ENCODE measurements around the gene TENM4. TPM values are rescaled to one million over a fixed set of nuclear protein-coding genes. Genes with fewer than 3 reads are reported as not detected.

Gene TENM4
- total and polyA plus RNA-seq, 2 of the 8 experiments (the other 6 are each of a cell fraction or from before 2014, with no cell fraction given): 3.5 to 7.2 TPM

GRCh38 chr11:78965432-78965831 lies 475.4 kb downstream of the TENM4 start:
- 79% methylated on average over 8 of the region's 8 CpGs; no CpG with 5 or more reads in 1 of the 2 experiments for WGBS, 2 experiments (ENCODE audit: extremely low coverage in 1 of 2, insufficient coverage in 1 of 2, insufficient read length in 1 of 2, insufficient replicate concordance in 2 of 2, low coverage in 1 of 2, low lambda C conversion rate in 2 of 2, missing lambda C conversion rate in 1 of 2)
- no peak overlapping the region for H4K5ac ChIP-seq (ENCODE audit: insufficient read length, low read depth, low read length)
- H2BK20ac ChIP-seq (ENCODE audit: low read length): no peak overlapping the region
- no peak overlapping the region for H3K4me3 ChIP-seq (ENCODE audit: extremely low read depth in 1 of 4, insufficient read depth in 2 of 4, low read depth in 3 of 4, low read length in 4 of 4)
- no peak for DNase-seq (ENCODE audit: low read depth in 1 of 2, low spot score in 2 of 2)
- H3K23ac ChIP-seq (ENCODE audit: insufficient read length): no peak overlapping the region
- no peaks in the 10 kb centered on the region for H3K36me3 ChIP-seq (ENCODE audit: control insufficient read depth in 2 of 4, insufficient read depth in 4 of 4, low read length in 3 of 4)
- H2BK12ac ChIP-seq (ENCODE audit: low read depth, low read length): no peak overlapping the region
- H3K4ac ChIP-seq (replicated peaks; ENCODE audit: insufficient read length, low read depth, low read length): no peak overlapping the region
- no peaks in the 10 kb centered on the region for H3K9me3 ChIP-seq (ENCODE audit: insufficient read depth in 2 of 2, low read depth in 1 of 2, low read length in 1 of 2)
- H3K14ac ChIP-seq (ENCODE audit: insufficient read length): no peak overlapping the region
- no peak overlapping the region for H3K56ac ChIP-seq (replicated peaks; ENCODE audit: insufficient read length, low read depth, low read length)
- H2AK5ac ChIP-seq (ENCODE audit: low read depth, low read length): no peak overlapping the region
- H4K20me1 ChIP-seq (replicated peaks in 1 of 2; ENCODE audit: control insufficient read depth in 1 of 2, insufficient read depth in 2 of 2, low read length in 2 of 2): no peaks in the 10 kb centered on the region
- H3K27me3 ChIP-seq (replicated peaks in 1 of 4; ENCODE audit: control insufficient read depth in 3 of 4, extremely low read depth in 1 of 4, insufficient read depth in 3 of 4, low read length in 3 of 4): peaks cover 0 to 7% (median 0%) of the 10 kb centered on the region in 4 experiments; a peak in 4 of 7 replicates
- ChIA-PET CTCF (ENCODE audit: partially characterized antibody) (interaction anchor here (0.7 to 14.6 kb wide), 8 partner anchors 9 to 316 kb away, joined by 3 to 187 read pairs (median 4); no protein-coding TSS in a partner anchor), POLR2A (ENCODE audit: partially characterized antibody) (no interaction called here)
- no peak overlapping the region for H2BK120ac ChIP-seq (replicated peaks; ENCODE audit: low read depth, low read length)
- H3K9ac ChIP-seq (replicated peaks in 1 of 4; ENCODE audit: extremely low read depth in 1 of 4, low read depth in 3 of 4, low read length in 3 of 4): no peak overlapping the region
- no peak overlapping the region for H4K8ac ChIP-seq (ENCODE audit: extremely low read depth, insufficient read depth, low read length)
- H4K91ac ChIP-seq (replicated peaks; ENCODE audit: insufficient read length, low read length): no peak overlapping the region
- no peaks in the 10 kb centered on the region for H3K79me2 ChIP-seq (ENCODE audit: control insufficient read depth in 1 of 2, insufficient read depth in 2 of 2, low read length in 2 of 2)
- no peak for FAIRE-seq
- H3K23me2 ChIP-seq (ENCODE audit: low read depth, low read length): peaks cover 4% of the 10 kb centered on the region; the same call in 1 of the 2 replicates
- no peak overlapping the region for H2BK5ac ChIP-seq (ENCODE audit: low read depth, low read length)
- no peak overlapping the region for H3K27ac ChIP-seq (ENCODE audit: low read depth, low read length)
- H3K4me1 ChIP-seq (replicated peaks in 1 of 4; ENCODE audit: control insufficient read depth in 3 of 4, insufficient read depth in 4 of 4, low read length in 3 of 4): peaks cover 2 to 6% (median 4%) of the 10 kb centered on the region in 4 experiments; a peak in 2 of 7 replicates
- H3K18ac ChIP-seq (ENCODE audit: extremely low read depth, low read length): no peak overlapping the region
- no peak overlapping the region for H2BK15ac ChIP-seq (ENCODE audit: low read length)
- H2AFZ ChIP-seq (ENCODE audit: low read length): no peak overlapping the region
- H3K4me2 ChIP-seq (ENCODE audit: insufficient read depth in 1 of 2, low read depth in 2 of 2, low read length in 2 of 2): no peak overlapping the region
- H3K79me1 ChIP-seq (ENCODE audit: low read depth, low read length): no peaks in the 10 kb centered on the region
- TF ChIP-seq MAFK (IDR thresholded peaks at IDR 0.05; ENCODE audit: low read depth, low read length) (no peak), KDM4A (IDR thresholded peaks at IDR 0.05; ENCODE audit: low read depth, low read length, severe bottlenecking) (no peak), POLR2AphosphoS5 (IDR thresholded peaks at IDR 0.05; ENCODE audit: low read depth, low read length) (no peak), RXRA (IDR thresholded peaks at IDR 0.05; ENCODE audit: insufficient read depth, low read depth, low read length) (no peak), SAP30 (IDR thresholded peaks at IDR 0.05; ENCODE audit: insufficient read depth, insufficient replicate concordance, low read length) (no peak), BCL11A (IDR thresholded peaks at IDR 0.05; ENCODE audit: low read depth in 2 of 2, low read length in 2 of 2) (no peak), SIRT6 (IDR thresholded peaks at IDR 0.05; ENCODE audit: low read length) (no peak), ASH2L (IDR thresholded peaks at IDR 0.05; ENCODE audit: low read length) (no peak), EZH2 (IDR thresholded peaks at IDR 0.05; ENCODE audit: low read depth, low read length, severe bottlenecking) (no peak), SP4 (IDR thresholded peaks at IDR 0.05; ENCODE audit: low read length) (no peak)
- TF ChIP-seq, protein P1, sequence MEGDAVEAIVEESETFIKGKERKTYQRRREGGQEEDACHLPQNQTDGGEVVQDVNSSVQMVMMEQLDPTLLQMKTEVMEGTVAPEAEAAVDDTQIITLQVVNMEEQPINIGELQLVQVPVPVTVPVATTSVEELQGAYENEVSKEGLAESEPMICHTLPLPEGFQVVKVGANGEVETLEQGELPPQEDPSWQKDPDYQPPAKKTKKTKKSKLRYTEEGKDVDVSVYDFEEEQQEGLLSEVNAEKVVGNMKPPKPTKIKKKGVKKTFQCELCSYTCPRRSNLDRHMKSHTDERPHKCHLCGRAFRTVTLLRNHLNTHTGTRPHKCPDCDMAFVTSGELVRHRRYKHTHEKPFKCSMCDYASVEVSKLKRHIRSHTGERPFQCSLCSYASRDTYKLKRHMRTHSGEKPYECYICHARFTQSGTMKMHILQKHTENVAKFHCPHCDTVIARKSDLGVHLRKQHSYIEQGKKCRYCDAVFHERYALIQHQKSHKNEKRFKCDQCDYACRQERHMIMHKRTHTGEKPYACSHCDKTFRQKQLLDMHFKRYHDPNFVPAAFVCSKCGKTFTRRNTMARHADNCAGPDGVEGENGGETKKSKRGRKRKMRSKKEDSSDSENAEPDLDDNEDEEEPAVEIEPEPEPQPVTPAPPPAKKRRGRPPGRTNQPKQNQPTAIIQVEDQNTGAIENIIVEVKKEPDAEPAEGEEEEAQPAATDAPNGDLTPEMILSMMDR (IDR thresholded peaks at IDR 0.05; ENCODE audit: control extremely low read depth in 1 of 3, insufficient read depth in 1 of 3, low read depth in 1 of 3, low read length in 3 of 3): no peak
- TF ChIP-seq, protein P2, sequence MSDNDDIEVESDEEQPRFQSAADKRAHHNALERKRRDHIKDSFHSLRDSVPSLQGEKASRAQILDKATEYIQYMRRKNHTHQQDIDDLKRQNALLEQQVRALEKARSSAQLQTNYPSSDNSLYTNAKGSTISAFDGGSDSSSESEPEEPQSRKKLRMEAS (IDR thresholded peaks at IDR 0.05): no peak
